ENCODE results near the gene TRPT1. TPM values are rescaled to one million over a fixed set of nuclear protein-coding genes. Genes with fewer than 3 reads are reported as not detected.

The TRPT1 gene
- total RNA-seq, 1 donor from 2014 or later: 29.4 TPM

DNA sequence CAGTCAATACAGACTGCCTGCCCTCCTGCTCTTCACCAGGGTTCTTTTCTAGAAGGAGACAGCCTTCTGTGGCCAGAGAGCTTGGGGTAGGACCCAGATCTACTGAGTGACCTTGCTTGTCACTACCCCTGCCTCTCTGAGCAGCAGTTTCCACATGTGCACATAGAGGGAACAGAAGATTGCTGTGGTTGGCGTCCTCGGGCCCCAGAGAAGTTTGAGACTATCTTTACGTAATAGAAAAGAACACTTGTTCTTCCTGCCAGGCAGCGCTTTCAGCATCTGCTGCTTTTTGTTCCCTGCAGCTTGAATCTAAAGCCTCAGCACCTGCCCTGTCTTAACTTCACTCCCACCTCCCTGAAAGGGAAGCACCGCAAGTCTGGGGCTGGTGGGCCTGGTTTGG is 13.0 kb upstream of the TRPT1 start:
- Histone ChIP-seq H3K4me2 (ENCODE audit: low read length) (no peak overlapping the region), H3K27ac (ENCODE audit: low read depth, low read length) (no peak overlapping the region), H3K4me1 (ENCODE audit: insufficient read depth, low read length) (peaks cover 36% of the 10 kb centered on the region), H3K4me3 (ENCODE audit: insufficient read depth, low read depth, low read length) (no peak overlapping the region), H3K9me3 (ENCODE audit: insufficient read depth, low read depth, low read length) (no peaks in the 10 kb centered on the region), H3K9ac (ENCODE audit: low read length) (no peak overlapping the region), H3K27me3 (ENCODE audit: insufficient read depth, low read length) (no peaks in the 10 kb centered on the region), H3K79me2 (ENCODE audit: insufficient read depth, low read length) (peaks cover 31% of the 10 kb centered on the region), H2AFZ (ENCODE audit: low read depth, low read length) (no peak overlapping the region), H3K36me3 (ENCODE audit: insufficient read depth, low read length) (peaks cover 14% of the 10 kb centered on the region), H4K20me1 (ENCODE audit: insufficient read depth, low read length) (peaks cover 26% of the 10 kb centered on the region)
- TF ChIP-seq CTCF (IDR thresholded peaks at IDR 0.05; ENCODE audit: insufficient read depth, low read depth, low read length) (no peak), EZH2 (IDR thresholded peaks at IDR 0.05; ENCODE audit: insufficient read depth, low read length) (no peak)
- Mint-ChIP-seq H3K36me3 (ENCODE audit: low read depth, unreplicated experiment) (peaks cover 9% of the 10 kb centered on the region), H3K4me3 (ENCODE audit: unreplicated experiment) (peak overlapping the region; percentile 60), H3K27ac (ENCODE audit: unreplicated experiment) (no peak overlapping the region), H3K4me1 (ENCODE audit: low read depth, unreplicated experiment) (peaks cover 15% of the 10 kb centered on the region), H3K9me3 (ENCODE audit: unreplicated experiment) (no peaks in the 10 kb centered on the region), H3K27me3 (ENCODE audit: low read depth, unreplicated experiment) (no peaks in the 10 kb centered on the region)
- no peak for FAIRE-seq
- DNase-seq (ENCODE audit: low read depth): no peak

DNA sequence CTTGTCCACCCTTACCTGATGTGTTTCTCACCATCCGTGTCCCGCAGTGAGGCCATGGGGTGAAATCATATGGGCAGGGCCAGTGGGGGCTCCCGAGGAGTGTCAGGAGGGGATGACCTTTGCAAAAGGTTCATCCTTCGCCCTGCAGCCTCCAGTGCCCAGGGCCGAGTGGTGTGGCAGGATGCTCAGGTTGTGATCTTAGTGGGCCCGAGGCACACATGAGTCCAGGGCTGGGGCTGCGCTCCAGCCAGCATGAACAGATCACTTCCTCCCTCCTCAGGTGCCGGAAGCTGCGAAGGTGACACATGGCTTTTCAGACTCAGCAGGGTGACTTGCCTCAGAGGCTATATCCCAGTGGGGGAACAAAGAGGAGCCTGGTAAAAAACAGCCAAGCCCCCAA is 12.1 kb upstream of the TRPT1 start:
- Mint-ChIP-seq H3K27ac (ENCODE audit: unreplicated experiment) (no peak overlapping the region), H3K27me3 (ENCODE audit: low read depth, unreplicated experiment) (no peaks in the 10 kb centered on the region), H3K4me3 (ENCODE audit: unreplicated experiment) (no peak overlapping the region), H3K9me3 (ENCODE audit: unreplicated experiment) (no peaks in the 10 kb centered on the region), H3K36me3 (ENCODE audit: low read depth, unreplicated experiment) (no peaks in the 10 kb centered on the region), H3K4me1 (ENCODE audit: low read depth, unreplicated experiment) (peaks cover 6% of the 10 kb centered on the region)
- Histone ChIP-seq H3K79me2 (ENCODE audit: insufficient read depth, low read length) (peaks cover 22% of the 10 kb centered on the region), H3K36me3 (ENCODE audit: insufficient read depth, low read length) (peaks cover 11% of the 10 kb centered on the region), H3K9ac (ENCODE audit: low read length) (peak overlapping the region; percentile 26), H3K27me3 (ENCODE audit: insufficient read depth, low read length) (no peaks in the 10 kb centered on the region), H3K9me3 (ENCODE audit: insufficient read depth, low read depth, low read length) (no peaks in the 10 kb centered on the region), H3K27ac (ENCODE audit: low read depth, low read length) (no peak overlapping the region), H3K4me2 (ENCODE audit: low read length) (no peak overlapping the region), H2AFZ (ENCODE audit: low read depth, low read length) (no peak overlapping the region), H4K20me1 (ENCODE audit: insufficient read depth, low read length) (peaks cover 17% of the 10 kb centered on the region), H3K4me1 (ENCODE audit: insufficient read depth, low read length) (peaks cover 27% of the 10 kb centered on the region), H3K4me3 (ENCODE audit: insufficient read depth, low read depth, low read length) (no peak overlapping the region)
- FAIRE-seq (no peak), DNase-seq (ENCODE audit: low read depth) (no peak)
- TF ChIP-seq EZH2 (IDR thresholded peaks at IDR 0.05; ENCODE audit: insufficient read depth, low read length) (no peak), CTCF (IDR thresholded peaks at IDR 0.05; ENCODE audit: insufficient read depth, low read depth, low read length) (no peak)

DNA sequence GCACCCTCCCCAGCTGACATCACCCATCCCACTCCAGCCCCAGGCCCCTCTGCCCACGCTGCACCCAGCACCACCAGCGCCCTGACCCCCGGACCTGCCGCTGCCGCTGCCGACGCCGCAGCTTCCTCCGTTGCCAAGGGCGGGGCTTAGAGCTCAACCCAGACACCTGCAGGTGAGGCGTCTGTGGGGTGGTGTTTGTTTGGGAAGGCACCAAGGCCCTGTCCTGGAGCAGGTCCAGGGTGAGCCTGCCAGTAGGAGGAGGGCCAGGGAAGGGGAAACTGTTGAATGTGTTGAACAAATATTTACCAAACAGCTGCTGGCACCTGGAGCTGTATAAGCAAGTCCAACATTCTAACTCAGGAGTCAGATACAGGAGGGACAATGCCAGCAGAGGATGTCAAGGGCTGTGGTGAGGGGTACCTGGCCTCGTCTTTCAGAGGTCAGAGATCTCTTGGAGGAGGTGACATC is 11.5 kb upstream of the TRPT1 start:
- H3K27ac Mint-ChIP-seq (ENCODE audit: unreplicated experiment): no peak overlapping the region

More for the DNA sequence above, 11.5 kb upstream of the TRPT1 start:
- Mint-ChIP-seq H3K27me3 (ENCODE audit: low read depth, unreplicated experiment) (no peaks in the 10 kb centered on the region), H3K4me1 (ENCODE audit: low read depth, unreplicated experiment) (peaks cover 4% of the 10 kb centered on the region), H3K36me3 (ENCODE audit: low read depth, unreplicated experiment) (no peaks in the 10 kb centered on the region), H3K4me3 (ENCODE audit: unreplicated experiment) (peak overlapping the region; percentile 45), H3K9me3 (ENCODE audit: unreplicated experiment) (no peaks in the 10 kb centered on the region)
- Histone ChIP-seq H3K27me3 (ENCODE audit: insufficient read depth, low read length) (no peaks in the 10 kb centered on the region), H3K9ac (ENCODE audit: low read length) (no peak overlapping the region), H2AFZ (ENCODE audit: low read depth, low read length) (no peak overlapping the region), H3K4me3 (ENCODE audit: insufficient read depth, low read depth, low read length) (no peak overlapping the region), H3K36me3 (ENCODE audit: insufficient read depth, low read length) (peaks cover 11% of the 10 kb centered on the region), H3K4me2 (ENCODE audit: low read length) (no peak overlapping the region), H4K20me1 (ENCODE audit: insufficient read depth, low read length) (peaks cover 11% of the 10 kb centered on the region), H3K79me2 (ENCODE audit: insufficient read depth, low read length) (peaks cover 16% of the 10 kb centered on the region), H3K9me3 (ENCODE audit: insufficient read depth, low read depth, low read length) (no peaks in the 10 kb centered on the region), H3K27ac (ENCODE audit: low read depth, low read length) (no peak overlapping the region), H3K4me1 (ENCODE audit: insufficient read depth, low read length) (peaks cover 22% of the 10 kb centered on the region)
- DNase-seq (ENCODE audit: low read depth): no peak
- TF ChIP-seq EZH2 (IDR thresholded peaks at IDR 0.05; ENCODE audit: insufficient read depth, low read length) (no peak), CTCF (IDR thresholded peaks at IDR 0.05; ENCODE audit: insufficient read depth, low read depth, low read length) (no peak)
- FAIRE-seq: no peak
